Smooth muscle cell (in vitro differentiated cells): ENCODE results near the gene IL31. TPM values are rescaled to one million over a fixed set of nuclear protein-coding genes. Genes with fewer than 3 reads are reported as not detected.
A peak's percentile ranks its signal among the peaks of the same experiment; 100 is the strongest.

Experiments
- DNase-seq: peaks from one replicate; lab custom pipeline; 2025; ENCODE audit not compliant: unreplicated experiment; lab: John Stamatoyannopoulos, UW
- H2AFZ ChIP-seq: fragments of 200-600 bp; sonication (generic); 2 replicates; pipeline ENCODE4 v1.6.0; 2016; ENCODE audit warnings: antibody characterized with exemption, low read depth, mild to moderate bottlenecking
- H3F3A ChIP-seq: fragments of 200-600 bp; sonication (generic); 2 replicates; pipeline ENCODE4 v1.6.0; 2017; ENCODE audit warnings: antibody characterized with exemption, low read depth
- H3K27ac ChIP-seq: fragments of 200-600 bp; sonication (generic); 2 replicates; pipeline ENCODE4 v1.5.1; 2016; ENCODE audit warnings: low read depth, mild to moderate bottlenecking
- H3K27me3 ChIP-seq: fragments of 200-600 bp; sonication (generic); 2 replicates; pipeline ENCODE4 v1.6.1; 2016; ENCODE audit warnings: low read depth, mild to moderate bottlenecking
- H3K36me3 ChIP-seq: fragments of 200-600 bp; sonication (generic); 2 replicates; pipeline ENCODE4 v1.5.1; 2016; ENCODE audit warnings: low read depth
- H3K4me1 ChIP-seq: fragments of 200-600 bp; sonication (generic); 2 replicates; pipeline ENCODE4 v1.5.1; 2016; ENCODE audit warnings: low read depth
- H3K4me2 ChIP-seq: fragments of 200-600 bp; sonication (generic); 2 replicates; pipeline ENCODE4 v1.6.0; 2016; ENCODE audit warnings: mild to moderate bottlenecking
- H3K4me3 ChIP-seq: fragments of 200-600 bp; sonication (generic); 2 replicates; pipeline ENCODE4 v1.5.1; 2016; ENCODE audit warnings: mild to moderate bottlenecking
- H3K79me2 ChIP-seq: fragments of 200-600 bp; sonication (generic); 2 replicates; pipeline ENCODE4 v1.6.0; 2016; ENCODE audit warnings: low read depth, mild to moderate bottlenecking
- H3K9ac ChIP-seq: fragments of 200-600 bp; sonication (generic); 2 replicates; pipeline ENCODE4 v1.6.0; 2016; ENCODE audit warnings: low read depth
- H3K9me3 ChIP-seq: fragments of 200-600 bp; sonication (generic); replicated peaks from 2 replicates; pipeline ENCODE4 v1.5.1; 2016; ENCODE audit warnings: low read depth
- H4K20me1 ChIP-seq: fragments of 200-600 bp; sonication (generic); 2 replicates; pipeline ENCODE4 v1.6.0; 2016; ENCODE audit warnings: low read depth
- CTCF ChIP-seq: fragments of 200-600 bp; sonication (generic); IDR thresholded peaks from 2 replicates; pipeline ENCODE4 v1.5.1; 2017; ENCODE audit warnings: borderline replicate concordance, mild to moderate bottlenecking, antibody characterized with exemption; ENCODE audit not compliant: insufficient read depth, poor library complexity, severe bottlenecking
- WGBS: methylation state at CpG from one replicate; pipeline ENCODE4 v1.1.7; 2016; ENCODE audit warnings: low lambda C conversion rate; 5-methylcytosine and 5-hydroxymethylcytosine counted together
- polyA plus RNA-seq: library from polyadenylated mRNA; unstranded; fragments of >200 nt; fragmentation: Nextera tagmentation; extraction: Ambion mirVana; gene quantifications from 2 replicates; pipeline ENCODE4 v1.2.1, GENCODE V29; 2016
- total RNA-seq: library from RNA; depleted of rRNA; stranded (reverse); fragments of >200 nt; gene quantifications from 2 replicates; pipeline ENCODE4 v1.2.3, GENCODE V29; 2014

Gene IL31
- total and polyA plus RNA-seq, 2 experiments from 2014 or later, result not detected

- Histone ChIP-seq H3K27ac (no peak overlapping the region), H3K27me3 (no peaks in the 10 kb centered on the region), H2AFZ (no peak overlapping the region), H3K36me3 (no peaks in the 10 kb centered on the region), H4K20me1 (no peaks in the 10 kb centered on the region), H3K4me1 (no peaks in the 10 kb centered on the region), H3K9ac (no peak overlapping the region), H3K9me3 (no peaks in the 10 kb centered on the region), H3K4me3 (no peak overlapping the region), H3F3A (no peaks in the 10 kb centered on the region), H3K4me2 (no peak overlapping the region), H3K79me2 (no peaks in the 10 kb centered on the region)
- DNase-seq, result no peak
- TF ChIP-seq CTCF, result no peak
- WGBS, result 93% methylated on average over 4 of the region's 4 CpGs
These were observed 21.4 kb upstream of the IL31 start for GRCh38 chr12:122195405-122195804.

- Histone ChIP-seq H3F3A (no peaks in the 10 kb centered on the region), H3K4me2 (no peak overlapping the region), H3K9me3 (no peaks in the 10 kb centered on the region), H3K4me1 (no peaks in the 10 kb centered on the region), H3K79me2 (no peaks in the 10 kb centered on the region), H3K36me3 (no peaks in the 10 kb centered on the region), H2AFZ (no peak overlapping the region), H3K9ac (no peak overlapping the region), H3K27ac (no peak overlapping the region), H4K20me1 (no peaks in the 10 kb centered on the region), H3K4me3 (no peak overlapping the region), H3K27me3 (no peaks in the 10 kb centered on the region)
- 90% methylated on average over 1 of the region's 1 CpG for WGBS
- no peak for DNase-seq
- TF ChIP-seq CTCF, result no peak
These were observed 20.8 kb upstream of the IL31 start for GRCh38 chr12:122194804-122195203.

GRCh38 chr12:122192441-122192840 is 18.4 kb upstream of the IL31 start:
- Histone ChIP-seq H3K4me3 (no peak overlapping the region), H3K4me2 (no peak overlapping the region), H4K20me1 (no peaks in the 10 kb centered on the region), H3K27ac (no peak overlapping the region), H3K36me3 (no peaks in the 10 kb centered on the region), H3F3A (no peaks in the 10 kb centered on the region), H2AFZ (no peak overlapping the region), H3K9ac (no peak overlapping the region), H3K4me1 (no peaks in the 10 kb centered on the region), H3K79me2 (no peaks in the 10 kb centered on the region), H3K27me3 (no peaks in the 10 kb centered on the region), H3K9me3 (no peaks in the 10 kb centered on the region)
- TF ChIP-seq CTCF, result no peak
- no peak for DNase-seq
- 87% methylated on average over 11 of the region's 11 CpGs for WGBS

- WGBS, result 70% methylated on average over 18 of the region's 18 CpGs
- Histone ChIP-seq H2AFZ (no peak overlapping the region), H3F3A (no peaks in the 10 kb centered on the region), H3K4me1 (no peaks in the 10 kb centered on the region), H3K9ac (no peak overlapping the region), H3K27me3 (no peaks in the 10 kb centered on the region), H4K20me1 (no peaks in the 10 kb centered on the region), H3K4me2 (no peak overlapping the region), H3K36me3 (no peaks in the 10 kb centered on the region), H3K4me3 (no peak overlapping the region), H3K79me2 (no peaks in the 10 kb centered on the region), H3K27ac (no peak overlapping the region), H3K9me3 (no peaks in the 10 kb centered on the region)
- TF ChIP-seq CTCF, result peak; percentile 68
- DNase-seq, result no peak
These were observed 17.0 kb upstream of the IL31 start for GRCh38 chr12:122190842-122191668.
